Gastrocnemius medialis (tissue), 4 donors: ENCODE measurements around the gene BMP2K.

Experiments used
- CTCF ChIP-seq, 5 experiments: fragments of 450-650 bp in 3 of 5; fragments of 200-600 bp in 2 of 5; sonication (generic) in 2 of 5; IDR thresholded peaks in 4 of 5; conservative IDR thresholded peaks in 1 of 5; 1 replicate in 4 of 5; 2 replicates in 1 of 5; pipeline ENCODE4 v1.5.1; 2016 to 2019; ENCODE audit warnings: antibody characterized with exemption in 5 of 5, mild to moderate bottlenecking in 3 of 5, moderate library complexity in 3 of 5
- POLR2A ChIP-seq, 2 donors: fragments of 450-650 bp; IDR thresholded peaks; one replicate each; pipeline ENCODE4 v1.6.1; 2017; ENCODE audit warnings: antibody characterized with exemption in 2 of 2, mild to moderate bottlenecking in 2 of 2, moderate library complexity in 2 of 2

- TF ChIP-seq POLR2A (IDR thresholded peaks at IDR 0.05) (no peak), CTCF (IDR thresholded peaks at IDR 0.05 in 4 of 5, conservative IDR thresholded peaks at IDR 0.05 in 1 of 5) (no peak)
Observed at GRCh38 chr4:78753091-78753490, 23.1 kb upstream of the BMP2K start.
